Activated T-helper 9 cell treated with anti-CD3 and anti-CD28 coated beads, Interleukin-2, amount 50 U/mL, for 16 hours (primary cell): ENCODE measurements around the gene DUSP7.

Experiments used
- DNase-seq: peaks from one replicate; pipeline ENCODE4 v3.0.0-alpha.2; 2020; ENCODE audit warnings: low read depth

DUSP7 gene

GRCh38 chr3:52068055-52068571 is 11.7 kb upstream of the DUSP7 start:
- no peak for DNase-seq

GRCh38 chr3:52067526-52067925 is 11.2 kb upstream of the DUSP7 start:
- DNase-seq = no peak

- no peak for DNase-seq
Observed at GRCh38 chr3:52067046-52067445, 10.7 kb upstream of the DUSP7 start.

GRCh38 chr3:52065264-52065756 is 8.9 kb upstream of the DUSP7 start:
- DNase-seq = no peak

- no peak for DNase-seq
Observed at GRCh38 chr3:52064561-52064960, 8.2 kb upstream of the DUSP7 start.

- DNase-seq = no peak
Observed at GRCh38 chr3:52063026-52063723, 6.8 kb upstream of the DUSP7 start.

- no peak for DNase-seq
Observed at GRCh38 chr3:52062505-52062904, 6.1 kb upstream of the DUSP7 start.

GRCh38 chr3:52061121-52061910 is 4.9 kb upstream of the DUSP7 start:
- DNase-seq = no peak

- no peak for DNase-seq
Observed at GRCh38 chr3:52059781-52060180, 3.4 kb upstream of the DUSP7 start.

- no peak for DNase-seq
Observed at GRCh38 chr3:52057812-52058495, 1.6 kb upstream of the DUSP7 start.

- peak; percentile 99 for DNase-seq
Observed at GRCh38 chr3:52056968-52057811, 819 bp upstream of the DUSP7 start.

GRCh38 chr3:52055537-52056351 is 627 bp downstream of the DUSP7 start:
- no peak for DNase-seq

- DNase-seq = no peak
Observed at GRCh38 chr3:52054661-52055511, 1.5 kb downstream of the DUSP7 start.

GRCh38 chr3:52053307-52054304 is 2.8 kb downstream of the DUSP7 start:
- DNase-seq = no peak

GRCh38 chr3:52052831-52053306 is 3.5 kb downstream of the DUSP7 start:
- peak; percentile 30 for DNase-seq

- no peak for DNase-seq
Observed at GRCh38 chr3:52051444-52051843, 4.9 kb downstream of the DUSP7 start.

GRCh38 chr3:52050571-52050970 is 5.8 kb downstream of the DUSP7 start:
- no peak for DNase-seq

- no peak for DNase-seq
Observed at GRCh38 chr3:52049503-52049902, 6.9 kb downstream of the DUSP7 start.
